ENCODE data around the gene RMND5A.

The RMND5A gene

GRCh38 chr2:86786001-86786536 is 66.0 kb downstream of the RMND5A start:
- H3K27me3 ChIP-seq, result peaks cover 23% of the 10 kb centered on the region
- no peaks in the 10 kb centered on the region for H3K9me3 ChIP-seq
- H3K4me1 ChIP-seq, result no peaks in the 10 kb centered on the region
- TF ChIP-seq CTCF (IDR thresholded peaks at IDR 0.05; ENCODE audit: low read depth, low read length), result no peak
- no peaks in the 10 kb centered on the region for H3K36me3 ChIP-seq
- DNase-seq, result no peak
- no peak overlapping the region for H3K4me3 ChIP-seq (ENCODE audit: low read depth, low read length)

GRCh38 chr2:86787736-86788135 is 67.6 kb downstream of the RMND5A start:
- no peaks in the 10 kb centered on the region for H3K9me3 ChIP-seq
- peaks cover 34% of the 10 kb centered on the region for H3K27me3 ChIP-seq
- no peak for DNase-seq
- H3K36me3 ChIP-seq, result no peaks in the 10 kb centered on the region
- no peaks in the 10 kb centered on the region for H3K4me1 ChIP-seq
- no peak overlapping the region for H3K4me3 ChIP-seq (ENCODE audit: low read depth, low read length)
- TF ChIP-seq CTCF (IDR thresholded peaks at IDR 0.05; ENCODE audit: low read depth, low read length), result no peak

- peaks cover 34% of the 10 kb centered on the region for H3K27me3 ChIP-seq
- no peak for DNase-seq
- no peaks in the 10 kb centered on the region for H3K4me1 ChIP-seq
- H3K36me3 ChIP-seq, result no peaks in the 10 kb centered on the region
- H3K4me3 ChIP-seq (ENCODE audit: low read depth, low read length), result no peak overlapping the region
- TF ChIP-seq CTCF (IDR thresholded peaks at IDR 0.05; ENCODE audit: low read depth, low read length), result no peak
- no peaks in the 10 kb centered on the region for H3K9me3 ChIP-seq
Measured at GRCh38 chr2:86788165-86788564, 68.1 kb downstream of the RMND5A start.

GRCh38 chr2:86788881-86789686 is 69.0 kb downstream of the RMND5A start:
- TF ChIP-seq CTCF (IDR thresholded peaks at IDR 0.05; ENCODE audit: low read depth, low read length), result no peak
- DNase-seq, result no peak
- no peaks in the 10 kb centered on the region for H3K4me1 ChIP-seq
- H3K4me3 ChIP-seq (ENCODE audit: low read depth, low read length), result no peak overlapping the region
- no peaks in the 10 kb centered on the region for H3K9me3 ChIP-seq
- peaks cover 34% of the 10 kb centered on the region for H3K27me3 ChIP-seq
- no peaks in the 10 kb centered on the region for H3K36me3 ChIP-seq

GRCh38 chr2:86789687-86790133 is 69.6 kb downstream of the RMND5A start:
- TF ChIP-seq CTCF (IDR thresholded peaks at IDR 0.05; ENCODE audit: low read depth, low read length), result no peak
- Histone ChIP-seq H3K27me3 (peaks cover 34% of the 10 kb centered on the region), H3K4me3 (ENCODE audit: low read depth, low read length) (no peak overlapping the region), H3K9me3 (no peaks in the 10 kb centered on the region), H3K4me1 (no peaks in the 10 kb centered on the region), H3K36me3 (no peaks in the 10 kb centered on the region)
- no peak for DNase-seq

GRCh38 chr2:86790134-86790675 is 70.1 kb downstream of the RMND5A start:
- TF ChIP-seq CTCF (IDR thresholded peaks at IDR 0.05; ENCODE audit: low read depth, low read length), result no peak
- Histone ChIP-seq H3K27me3 (peaks cover 34% of the 10 kb centered on the region), H3K4me3 (ENCODE audit: low read depth, low read length) (no peak overlapping the region), H3K9me3 (no peaks in the 10 kb centered on the region), H3K4me1 (no peaks in the 10 kb centered on the region), H3K36me3 (no peaks in the 10 kb centered on the region)
- no peak for DNase-seq

Measured in BE2C (cell line).